HEK293T (cell line): ENCODE measurements around the gene BCHE.
A peak's percentile ranks its signal among the peaks of the same experiment; 100 is the strongest.
"Not testable (repeated sequence)": the region's sequence is repeated elsewhere in the genome, so short reads cannot be mapped to it uniquely, and the experiment has no call there.

Experiments used
- CTCF ChIA-PET: fragments of 350-600 bp; formaldehyde crosslinking; extraction: SDS; loops from one replicate; lab custom pipeline; 2021; ENCODE audit warnings: antibody characterized with exemption, inconsistent platforms; lab: Yijun Ruan, JAX
- POLR2A ChIA-PET: fragments of 350-600 bp; formaldehyde crosslinking; extraction: SDS; loops from one replicate; lab custom pipeline; 2020; ENCODE audit warnings: antibody characterized with exemption, inconsistent platforms; lab: Yijun Ruan, JAX
- DNase-seq: peaks from one replicate; pipeline ENCODE4 v3.0.0; 2012; ENCODE audit warnings: mixed read lengths; ENCODE audit errors: extremely low spot score
- ARNT ChIP-seq: fragments of 450-650 bp; IDR thresholded peaks from 2 replicates; pipeline ENCODE4 v1.6.1; 2017; ENCODE audit warnings: mild to moderate bottlenecking
- BHLHE40 ChIP-seq: fragments of 450-650 bp; IDR thresholded peaks from 2 replicates; pipeline ENCODE4 v1.6.1; 2016; ENCODE audit warnings: mild to moderate bottlenecking, moderate library complexity, borderline replicate concordance
- CTBP1 ChIP-seq: fragments of 450-650 bp; IDR thresholded peaks from 2 replicates; pipeline ENCODE4 v1.6.1; 2016; ENCODE audit warnings: borderline replicate concordance
- ELF4 ChIP-seq: fragments of 450-650 bp; IDR thresholded peaks from 2 replicates; pipeline ENCODE4 v1.6.1; 2017; ENCODE audit warnings: antibody characterized with exemption
- FOXA1 ChIP-seq: fragments of 450-650 bp; IDR thresholded peaks from 2 replicates; pipeline ENCODE4 v1.6.1; 2016; ENCODE audit warnings: mild to moderate bottlenecking
- FOXK2 ChIP-seq: fragments of 450-650 bp; IDR thresholded peaks from 2 replicates; pipeline ENCODE4 v1.6.1; 2016; ENCODE audit warnings: mild to moderate bottlenecking
- FOXM1 ChIP-seq: fragments of 450-650 bp; IDR thresholded peaks from 2 replicates; pipeline ENCODE4 v1.6.1; 2017; ENCODE audit warnings: mild to moderate bottlenecking, borderline replicate concordance
- HDGF ChIP-seq: fragments of 450-650 bp; IDR thresholded peaks from 2 replicates; pipeline ENCODE4 v1.6.1; 2017; ENCODE audit warnings: antibody characterized with exemption, borderline replicate concordance
- L3MBTL2 ChIP-seq: fragments of 450-650 bp; conservative IDR thresholded peaks from 2 replicates; pipeline ENCODE4 v1.6.1; 2016; ENCODE audit warnings: mild to moderate bottlenecking
- LEF1 ChIP-seq: fragments of 450-650 bp; IDR thresholded peaks from 2 replicates; pipeline ENCODE4 v1.6.1; 2017; ENCODE audit warnings: mild to moderate bottlenecking, borderline replicate concordance
- NFRKB ChIP-seq: fragments of 450-650 bp; IDR thresholded peaks from 2 replicates; pipeline ENCODE4 v1.6.1; 2016; ENCODE audit warnings: mild to moderate bottlenecking, moderate library complexity
- SP1 ChIP-seq: fragments of 450-650 bp; IDR thresholded peaks from 2 replicates; pipeline ENCODE4 v1.6.1; 2017
- SUZ12 ChIP-seq: fragments of 450-650 bp; IDR thresholded peaks from 2 replicates; pipeline ENCODE4 v1.6.1; 2016; ENCODE audit warnings: mild to moderate bottlenecking
- TARDBP ChIP-seq: fragments of 450-650 bp; IDR thresholded peaks from 2 replicates; pipeline ENCODE4 v1.6.1; 2016
- ZNF384 ChIP-seq: fragments of 450-650 bp; IDR thresholded peaks from 2 replicates; pipeline ENCODE4 v1.6.1; 2016
- TF ChIP-seq, protein P1 (sequence below): fragments of 450-650 bp; IDR thresholded peaks from 2 replicates; pipeline ENCODE4 v1.6.1; 2016

Gene BCHE

DNA sequence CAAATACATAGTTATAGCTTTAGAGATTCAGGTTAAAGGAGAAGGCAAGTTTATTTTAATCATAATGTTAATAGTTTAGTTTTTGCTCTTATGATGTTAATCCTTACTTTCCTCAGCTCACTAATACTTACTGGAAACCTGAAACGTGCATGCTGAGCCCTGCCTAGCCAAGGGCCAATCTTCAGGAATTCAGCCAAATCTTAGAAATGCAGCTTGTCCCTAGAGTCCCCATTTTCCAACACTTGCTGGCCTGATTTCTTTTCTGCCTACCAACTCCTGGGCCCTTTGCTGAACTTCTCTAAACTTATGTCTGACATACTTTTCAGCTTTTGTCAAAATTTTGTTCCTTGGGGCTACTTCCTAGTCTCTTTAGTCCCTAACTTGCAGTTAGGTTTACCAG is 22.8 kb downstream of the BCHE start:
- POLR2A ChIA-PET, result no interaction called here
- TF ChIP-seq HDGF (no peak), NFRKB (no peak), FOXM1 (no peak), SP1 (no peak), L3MBTL2 (no peak), ARNT (no peak), FOXK2 (no peak), ZNF384 (no peak), BHLHE40 (no peak), FOXA1 (no peak), ELF4 (no peak), CTBP1 (no peak), LEF1 (no peak), TARDBP (no peak), SUZ12 (no peak)
- TF ChIP-seq, protein P1, sequence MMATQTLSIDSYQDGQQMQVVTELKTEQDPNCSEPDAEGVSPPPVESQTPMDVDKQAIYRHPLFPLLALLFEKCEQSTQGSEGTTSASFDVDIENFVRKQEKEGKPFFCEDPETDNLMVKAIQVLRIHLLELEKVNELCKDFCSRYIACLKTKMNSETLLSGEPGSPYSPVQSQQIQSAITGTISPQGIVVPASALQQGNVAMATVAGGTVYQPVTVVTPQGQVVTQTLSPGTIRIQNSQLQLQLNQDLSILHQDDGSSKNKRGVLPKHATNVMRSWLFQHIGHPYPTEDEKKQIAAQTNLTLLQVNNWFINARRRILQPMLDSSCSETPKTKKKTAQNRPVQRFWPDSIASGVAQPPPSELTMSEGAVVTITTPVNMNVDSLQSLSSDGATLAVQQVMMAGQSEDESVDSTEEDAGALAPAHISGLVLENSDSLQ, result no peak
- DNase-seq, result no peak
- CTCF ChIA-PET, result no interaction called here

DNA sequence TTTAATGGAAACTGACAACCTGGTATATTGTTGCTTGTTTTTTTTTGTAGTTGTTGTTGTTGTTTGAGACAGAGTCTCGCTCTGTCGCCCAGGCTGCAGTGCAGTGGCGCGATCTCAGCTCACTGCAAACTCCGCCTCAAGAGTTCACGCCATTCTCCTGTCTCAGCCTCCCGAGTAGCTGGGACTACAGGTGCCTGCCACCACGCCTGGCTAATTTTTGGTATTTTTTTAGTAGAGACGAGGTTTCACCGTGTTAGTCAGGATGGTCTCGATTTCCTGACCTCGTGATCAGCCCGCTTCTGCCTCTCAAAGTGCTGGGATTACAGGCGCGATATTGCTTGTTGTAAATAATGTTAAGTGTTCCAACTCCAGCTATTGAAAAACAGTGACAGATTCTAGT is 29.3 kb downstream of the BCHE start:
- POLR2A ChIA-PET, DNase-seq, CTCF ChIA-PET: not testable (repeated sequence)

DNA sequence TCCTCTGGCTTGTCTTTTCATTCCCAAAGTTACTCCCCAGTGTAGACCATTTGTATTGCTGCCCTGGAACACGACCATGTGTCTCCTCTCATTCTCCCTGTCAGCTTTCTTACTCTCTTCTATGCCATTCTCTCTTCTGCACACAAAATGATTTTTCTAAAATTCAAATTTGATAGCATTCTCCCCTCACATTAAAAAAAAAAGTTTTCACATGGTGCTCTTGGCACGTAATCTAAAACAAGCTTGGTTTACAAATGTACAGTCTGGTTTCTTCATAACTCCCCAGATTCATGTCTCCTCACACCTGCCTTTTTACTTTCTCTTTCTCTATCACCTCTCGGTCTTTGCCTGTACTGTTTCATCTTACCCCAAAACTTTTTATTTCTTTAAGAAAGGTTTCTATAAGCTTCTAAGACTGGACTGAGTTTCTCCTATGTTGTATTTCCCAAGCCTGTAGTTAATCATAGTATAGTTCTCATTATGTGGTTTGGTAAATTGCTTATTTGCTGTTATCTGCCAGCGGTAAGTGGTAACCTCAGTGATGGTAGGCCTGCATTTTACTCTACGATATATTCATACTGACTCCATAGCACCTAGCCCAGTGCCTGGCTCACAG is 31.2 kb downstream of the BCHE start:
- POLR2A ChIA-PET, result no interaction called here

DNA sequence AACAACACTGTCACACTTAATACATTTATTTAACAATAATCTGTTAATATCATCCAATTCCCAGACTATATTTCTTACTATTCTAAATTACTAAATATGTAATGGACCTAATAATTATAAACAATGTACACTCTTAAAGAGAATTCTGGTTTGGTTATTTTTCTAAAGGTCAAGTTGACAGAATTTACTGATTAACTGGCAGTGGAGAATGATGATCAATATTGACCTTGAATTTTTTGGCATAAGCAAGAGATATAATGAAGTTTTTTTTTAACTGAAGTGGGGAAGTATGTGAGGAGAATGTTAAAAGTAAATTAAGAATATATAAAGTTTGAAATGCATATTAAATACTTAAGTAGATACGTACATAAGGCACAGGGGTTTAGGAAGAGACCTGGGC is 33.8 kb downstream of the BCHE start:
- DNase-seq, result no peak
- ChIA-PET POLR2A (no interaction called here), CTCF (no interaction called here)
- no peak for TF ChIP-seq FOXK2
- no peak for TF ChIP-seq BHLHE40
- TF ChIP-seq FOXM1, result no peak
- TF ChIP-seq ZNF384, result no peak
- TF ChIP-seq LEF1, result no peak
- TF ChIP-seq NFRKB, result no peak
- no peak for TF ChIP-seq ELF4
- no peak for TF ChIP-seq FOXA1
- no peak for TF ChIP-seq ARNT
- TF ChIP-seq SP1, result no peak
- TF ChIP-seq, protein P1, result no peak
- TF ChIP-seq TARDBP, result no peak
- no peak for TF ChIP-seq SUZ12
- TF ChIP-seq L3MBTL2, result no peak
- TF ChIP-seq CTBP1, result no peak
- no peak for TF ChIP-seq HDGF

More for the DNA sequence above, 31.2 kb downstream of the BCHE start:
- TF ChIP-seq FOXM1 (no peak), ARNT (no peak), SP1 (no peak), BHLHE40 (no peak), SUZ12 (no peak), LEF1 (no peak), FOXA1 (no peak), L3MBTL2 (no peak), ZNF384 (no peak), CTBP1 (no peak), ELF4 (no peak), HDGF (no peak), FOXK2 (no peak), TARDBP (no peak), NFRKB (no peak)
- TF ChIP-seq, protein P1, result no peak
- CTCF ChIA-PET, result no interaction called here
- no peak for DNase-seq

DNA sequence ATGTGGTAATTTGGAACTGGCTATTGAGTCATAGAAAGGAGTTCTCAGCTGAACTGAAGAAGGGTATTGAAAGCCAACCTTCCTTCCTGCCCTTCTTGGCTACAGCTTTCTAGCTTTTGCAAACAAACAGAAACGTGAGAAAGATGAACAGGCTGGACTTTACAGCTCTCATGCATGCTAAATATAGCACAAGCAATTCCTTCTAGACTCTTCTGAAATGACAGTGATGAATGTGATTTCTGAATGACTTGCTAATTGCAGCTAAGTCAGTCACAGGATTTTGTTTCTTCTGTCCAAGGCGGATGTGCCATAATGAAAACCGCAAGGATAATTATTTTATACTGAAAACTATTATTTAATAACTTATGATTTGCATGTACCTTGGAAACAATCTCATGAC is 36.3 kb downstream of the BCHE start:
- CTCF ChIA-PET, result no interaction called here
- TF ChIP-seq, protein P1, result peak; percentile 50; the same call in 1 of the 2 replicates
- no peak for TF ChIP-seq FOXK2
- DNase-seq, result no peak
- POLR2A ChIA-PET, result no interaction called here

DNA sequence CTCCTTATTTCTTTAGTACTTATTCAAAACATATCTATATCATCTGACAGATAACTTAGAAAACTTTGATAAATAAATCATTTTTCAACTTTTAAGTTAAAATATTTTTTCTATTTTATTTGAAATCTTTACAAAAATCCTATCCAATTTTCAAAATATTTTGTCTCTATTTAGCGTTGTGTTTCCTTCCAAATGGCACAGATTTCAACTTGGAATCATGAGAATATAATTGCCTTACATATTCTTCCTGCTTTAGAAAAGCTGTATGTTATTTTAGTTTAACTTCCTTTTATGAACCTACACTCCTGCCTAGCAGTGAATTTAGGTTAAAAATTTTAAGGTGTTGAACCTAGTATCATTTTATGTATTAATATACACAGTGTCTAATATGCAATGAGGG is 38.2 kb downstream of the BCHE start:
- POLR2A ChIA-PET, result no interaction called here
- CTCF ChIA-PET, result no interaction called here
- no peak for DNase-seq
- TF ChIP-seq L3MBTL2, result no peak
- no peak for TF ChIP-seq SUZ12
- no peak for TF ChIP-seq ZNF384
- TF ChIP-seq, protein P1, result no peak
- no peak for TF ChIP-seq FOXA1
- TF ChIP-seq TARDBP, result no peak
- TF ChIP-seq FOXM1, result no peak
- TF ChIP-seq ELF4, result no peak
- no peak for TF ChIP-seq CTBP1
- no peak for TF ChIP-seq LEF1
- no peak for TF ChIP-seq ARNT
- no peak for TF ChIP-seq SP1
- no peak for TF ChIP-seq FOXK2
- TF ChIP-seq NFRKB, result no peak
